ENCODE data around the gene TP53TG5. TPM values are rescaled to one million over a fixed set of nuclear protein-coding genes. Genes with fewer than 3 reads are reported as not detected.

TP53TG5 gene
- not detected for total RNA-seq

DNA sequence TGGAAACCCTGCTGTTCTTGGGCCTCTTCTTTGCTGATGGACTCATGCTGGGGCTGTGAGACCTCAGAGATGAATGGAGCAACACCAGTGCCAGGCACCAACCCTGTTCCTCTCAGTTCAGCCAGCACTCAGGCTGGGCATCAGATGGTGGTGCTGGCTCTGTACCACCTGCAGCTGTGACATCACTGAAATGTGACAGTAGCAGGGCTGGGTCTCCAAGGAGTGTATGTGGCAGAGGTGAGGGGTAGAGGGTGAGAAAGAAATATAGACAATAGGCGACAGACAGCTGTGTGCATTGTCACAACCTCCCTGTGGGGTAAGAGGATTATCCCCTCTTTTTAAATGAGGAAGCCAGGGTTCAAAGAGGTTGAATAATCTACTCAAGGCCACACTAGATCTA, at the start of gene TP53TG5:
TSS of gene TP53TG5 (minus strand) at position 135 of the 400 bp plus-strand sequence. CDS start at position 46, 89 bp downstream.

DNA sequence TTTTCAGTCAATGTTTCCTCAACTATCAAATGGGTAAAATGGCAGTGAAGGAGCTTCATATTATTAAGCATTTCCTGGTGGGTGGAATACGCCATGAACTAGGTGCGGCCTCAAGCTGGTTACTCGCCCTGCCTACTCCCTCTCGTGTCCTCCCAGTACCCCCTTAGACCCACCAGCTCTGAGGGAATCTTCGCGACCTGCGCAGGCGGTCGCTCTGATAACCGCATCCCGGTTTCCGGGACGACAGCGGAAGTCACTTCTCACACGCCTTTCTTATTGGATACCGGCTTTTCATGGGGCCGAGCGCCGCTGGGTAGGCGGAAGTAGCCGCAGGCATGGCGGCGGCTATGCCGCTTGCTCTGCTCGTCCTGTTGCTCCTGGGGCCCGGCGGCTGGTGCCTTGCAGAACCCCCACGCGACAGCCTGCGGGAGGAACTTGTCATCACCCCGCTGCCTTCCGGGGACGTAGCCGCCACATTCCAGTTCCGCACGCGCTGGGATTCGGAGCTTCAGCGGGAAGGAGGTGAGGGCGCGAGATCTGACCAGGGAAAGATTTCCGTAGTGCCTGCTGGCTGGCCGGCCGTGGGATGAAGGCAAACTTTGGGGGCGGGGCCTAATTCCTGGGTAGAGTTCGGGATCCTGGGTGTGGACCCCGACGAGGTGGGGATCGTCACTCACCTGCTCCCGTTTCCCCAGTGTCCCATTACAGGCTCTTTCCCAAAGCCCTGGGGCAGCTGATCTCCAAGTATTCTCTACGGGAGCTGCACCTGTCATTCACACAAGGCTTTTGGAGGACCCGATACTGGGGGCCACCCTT, 37.9 kb upstream of the TP53TG5 start, which contains the start of gene PIGT:
TSS of gene PIGT (plus strand) at position 320 of the 816 bp plus-strand sequence. CDS start at position 336, 16 bp downstream.

DNA sequence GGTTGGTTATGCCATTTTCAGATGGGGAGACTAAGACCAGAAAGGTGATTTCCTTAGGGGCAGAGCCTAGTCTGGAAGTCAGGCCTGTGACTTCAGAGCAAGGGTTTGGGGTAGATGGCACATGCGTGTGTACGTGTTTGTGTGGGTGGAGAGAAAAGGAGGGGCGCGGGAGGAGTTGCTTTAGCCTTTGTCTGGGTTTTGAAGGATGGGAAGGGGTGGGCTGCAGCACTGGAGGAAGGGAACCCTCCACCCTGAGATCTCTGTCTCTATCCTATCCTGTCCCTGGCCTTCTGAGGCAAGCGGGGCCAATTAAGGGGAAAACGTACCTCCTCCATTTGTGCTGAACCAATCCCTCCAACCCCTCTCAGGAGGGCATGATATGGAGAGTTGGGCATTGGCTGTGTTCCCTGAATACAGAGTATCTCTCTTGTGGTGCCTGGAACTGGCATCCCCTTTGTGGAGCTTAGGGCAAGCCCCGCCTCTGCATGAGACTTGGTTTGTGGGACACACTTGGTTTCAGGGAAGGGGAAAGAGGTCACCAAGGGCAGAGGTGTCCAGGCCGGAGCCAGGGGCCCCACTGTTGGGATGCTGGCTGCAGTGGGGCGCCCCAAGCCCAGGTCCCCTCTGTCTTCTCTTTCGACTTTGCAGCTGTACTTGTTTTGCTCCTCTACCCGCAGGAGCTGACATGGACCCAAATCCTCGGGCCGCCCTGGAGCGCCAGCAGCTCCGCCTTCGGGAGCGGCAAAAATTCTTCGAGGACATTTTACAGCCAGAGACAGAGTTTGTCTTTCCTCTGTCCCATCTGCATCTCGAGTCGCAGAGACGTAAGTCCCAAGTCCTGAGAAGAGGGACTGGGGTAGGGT, 29.9 kb upstream of the TP53TG5 start, which contains the start of gene DBNDD2:
TSS of gene DBNDD2 (plus strand) at position 507 of the 863 bp plus-strand sequence. CDS start at position 686, 179 bp downstream.

DNA sequence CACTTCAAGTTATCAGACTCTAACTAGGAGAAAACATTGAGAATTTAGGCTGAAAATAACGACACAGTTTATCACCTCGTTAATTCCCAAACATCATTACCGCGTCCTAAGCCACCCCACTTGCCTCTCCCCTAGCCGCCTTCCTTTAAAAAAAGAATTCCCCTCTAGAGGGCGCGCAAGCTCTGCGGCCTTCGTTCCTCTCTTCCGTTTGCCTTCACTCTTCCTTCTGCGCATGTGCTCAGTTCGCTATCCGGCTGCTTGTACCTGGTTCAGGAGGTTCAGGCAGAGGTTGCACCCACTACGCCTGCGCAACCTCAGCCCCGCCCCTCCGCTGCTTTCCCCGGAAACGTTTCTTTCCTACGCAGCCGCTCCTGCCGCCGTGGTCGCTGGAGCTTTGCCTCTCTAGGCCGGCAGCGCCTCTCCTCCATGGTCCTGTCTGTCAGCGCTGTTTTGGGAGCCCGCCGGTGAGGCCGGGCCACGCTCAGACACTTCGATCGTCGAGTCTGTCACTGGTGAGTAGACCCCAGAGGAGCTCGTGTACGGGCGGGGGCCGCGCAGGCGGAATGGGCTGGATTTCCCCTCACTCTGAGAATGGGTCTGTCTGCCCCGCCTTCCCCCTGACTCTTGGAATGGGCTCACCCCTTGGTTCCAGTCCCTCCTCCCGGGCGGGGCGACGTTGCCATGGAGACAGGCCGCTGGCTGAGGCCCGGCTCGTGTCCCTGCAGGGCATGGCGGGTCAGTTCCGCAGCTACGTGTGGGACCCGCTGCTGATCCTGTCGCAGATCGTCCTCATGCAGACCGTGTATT, 15.1 kb downstream of the TP53TG5 start, which contains the start of gene SYS1:
TSS of gene SYS1 (plus strand) at position 353 of the 807 bp plus-strand sequence. CDS start at position 729, 376 bp downstream.

DNA sequence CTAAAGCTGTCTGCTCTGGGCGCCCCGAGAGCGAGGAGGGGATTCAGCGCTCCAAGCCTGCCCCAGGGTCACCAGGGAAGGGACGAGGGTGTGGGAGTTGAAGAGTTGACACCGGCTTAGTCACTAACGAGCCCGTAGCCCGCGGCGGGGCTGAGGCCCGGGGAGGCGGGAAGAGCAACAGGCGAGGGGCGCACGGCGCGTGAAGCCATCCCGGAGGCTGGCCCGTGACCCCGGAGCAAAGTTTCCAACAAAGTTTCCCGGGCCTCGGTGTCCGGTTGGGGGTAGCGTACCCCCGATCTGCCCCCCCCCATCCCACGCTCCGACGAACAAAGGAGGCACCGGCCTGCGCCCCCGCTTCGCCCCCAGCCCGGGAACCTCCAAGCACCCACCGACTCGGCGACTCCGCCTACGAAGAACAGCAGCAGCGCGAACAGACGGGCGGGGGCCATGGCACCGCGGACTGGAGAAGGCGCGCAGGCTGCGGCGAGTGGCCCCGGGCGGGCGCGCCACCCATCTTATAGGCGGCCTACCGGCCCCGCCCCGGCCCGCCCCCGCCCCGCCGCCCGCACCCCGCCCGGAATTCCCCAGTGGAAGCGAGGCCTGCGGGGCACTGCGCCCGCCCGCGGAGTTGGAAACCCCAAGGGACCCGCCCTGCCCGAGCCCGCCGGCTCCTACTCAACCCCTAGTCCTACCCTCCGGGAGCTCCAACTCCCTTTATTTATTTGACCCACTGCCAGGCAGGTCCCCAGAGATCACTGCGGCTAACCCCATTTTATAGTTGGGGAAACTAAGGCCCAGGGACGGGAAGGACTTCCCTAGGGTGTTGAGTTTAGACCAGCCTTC, 30.0 kb downstream of the TP53TG5 start, which contains the start of gene SDC4:
TSS of gene SDC4 (minus strand) at position 489 of the 843 bp plus-strand sequence. CDS start at position 449, 40 bp downstream.

Small RNA genes lying within 50 kb of the gene (small RNA-seq; reads per million reads assigned to genes)
- gene MIR6812 = 0 to 0.17 reads per million in 2 donors

Other genes starting within 250 kb of the TP53TG5 start
- under 1 TPM in 1 of 2 donors, not detected in 1; 0.69 TPM for gene PI3, start 203.4 kb downstream of the TP53TG5 start, total RNA-seq
- gene SEMG1, start 171.3 kb downstream of the TP53TG5 start, total RNA-seq = not detected
- gene SEMG2, start 157.0 kb downstream of the TP53TG5 start, total RNA-seq = not detected
- not detected for gene SLPI, start 123.8 kb downstream of the TP53TG5 start, total RNA-seq
- not detected for gene RBPJL, start 71.5 kb downstream of the TP53TG5 start, total RNA-seq
- not detected for gene MATN4, start 70.0 kb downstream of the TP53TG5 start, total RNA-seq
- gene SDC4, start 29.9 kb downstream of the TP53TG5 start, total RNA-seq = 1 to 10 TPM; 7.2 to 8.0 TPM
- gene SYS1, start 15.2 kb downstream of the TP53TG5 start, total RNA-seq = 10 to 100 TPM; 16.2 to 21.3 TPM
- 10 to 100 TPM in 1 of 2 donors, under 1 TPM in 1; 0.69 to 11.0 TPM for gene DBNDD2, start 30.0 kb upstream of the TP53TG5 start, total RNA-seq
- 10 to 100 TPM; 39.9 to 46.3 TPM for gene PIGT, start 37.8 kb upstream of the TP53TG5 start, total RNA-seq
- not detected for gene WFDC2, start 91.4 kb upstream of the TP53TG5 start, total RNA-seq
- not detected for gene SPINT3, start 137.3 kb upstream of the TP53TG5 start, total RNA-seq
- not detected for gene WFDC6, start 161.2 kb upstream of the TP53TG5 start, total RNA-seq
- not detected for gene EPPIN, start 169.1 kb upstream of the TP53TG5 start, total RNA-seq
- not detected for gene WFDC8, start 201.0 kb upstream of the TP53TG5 start, total RNA-seq

All from melanocyte of skin (primary cell).